Epithelial cell of esophagus (primary cell): ENCODE measurements around the gene REP15.

Source experiments
- DNase-seq: peaks from one replicate; pipeline ENCODE4 v3.0.0; 2010; ENCODE audit warnings: low read depth
- H3K4me3 ChIP-seq: 2 replicates; pipeline ENCODE4 v1.5.1; 2011; ENCODE audit warnings: mild to moderate bottlenecking, low read length, control low read depth
- TF ChIP-seq, protein P1 (sequence below): IDR thresholded peaks from 2 replicates; pipeline ENCODE4 v1.5.1; 2011; ENCODE audit warnings: low read depth, mild to moderate bottlenecking, low read length, control low read depth, inconsistent platforms; ENCODE audit not compliant: insufficient read depth; ENCODE audit errors: missing control alignments

REP15 gene

DNA sequence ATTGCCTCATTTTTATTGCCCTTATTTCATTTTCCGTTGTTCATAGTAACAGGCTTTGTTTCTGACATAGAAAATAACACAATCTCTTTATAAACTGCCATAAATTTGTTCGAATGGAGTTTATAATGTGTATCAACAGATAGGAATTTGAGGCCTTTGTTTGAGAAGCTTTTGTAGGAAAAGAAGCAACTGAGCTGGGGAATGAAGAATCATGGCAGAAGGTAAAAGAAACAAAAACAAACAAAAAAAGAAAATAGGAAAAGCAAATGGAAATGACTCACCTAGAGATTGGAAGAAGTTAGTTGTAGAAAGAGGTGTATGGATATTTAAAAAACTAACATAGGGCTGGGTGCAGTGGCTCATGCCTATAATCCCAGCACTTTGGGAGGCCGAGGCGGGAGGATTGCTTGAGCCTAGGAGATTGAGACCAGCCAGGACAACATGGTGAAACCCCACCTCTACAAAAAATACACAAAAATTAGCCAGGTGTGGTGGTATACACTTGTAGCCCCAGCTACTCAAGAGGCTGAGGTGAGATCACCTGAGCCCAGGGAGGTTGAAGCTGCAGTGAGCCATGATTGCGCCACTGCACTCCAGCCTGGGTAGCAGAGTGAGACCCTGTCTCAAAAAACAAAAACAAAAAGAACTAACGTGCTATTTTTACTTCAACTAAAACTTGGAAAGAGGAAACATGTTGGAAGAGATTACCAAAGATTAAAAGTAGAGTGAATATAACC is 523 bp upstream of the REP15 start:
- TF ChIP-seq, protein P1, sequence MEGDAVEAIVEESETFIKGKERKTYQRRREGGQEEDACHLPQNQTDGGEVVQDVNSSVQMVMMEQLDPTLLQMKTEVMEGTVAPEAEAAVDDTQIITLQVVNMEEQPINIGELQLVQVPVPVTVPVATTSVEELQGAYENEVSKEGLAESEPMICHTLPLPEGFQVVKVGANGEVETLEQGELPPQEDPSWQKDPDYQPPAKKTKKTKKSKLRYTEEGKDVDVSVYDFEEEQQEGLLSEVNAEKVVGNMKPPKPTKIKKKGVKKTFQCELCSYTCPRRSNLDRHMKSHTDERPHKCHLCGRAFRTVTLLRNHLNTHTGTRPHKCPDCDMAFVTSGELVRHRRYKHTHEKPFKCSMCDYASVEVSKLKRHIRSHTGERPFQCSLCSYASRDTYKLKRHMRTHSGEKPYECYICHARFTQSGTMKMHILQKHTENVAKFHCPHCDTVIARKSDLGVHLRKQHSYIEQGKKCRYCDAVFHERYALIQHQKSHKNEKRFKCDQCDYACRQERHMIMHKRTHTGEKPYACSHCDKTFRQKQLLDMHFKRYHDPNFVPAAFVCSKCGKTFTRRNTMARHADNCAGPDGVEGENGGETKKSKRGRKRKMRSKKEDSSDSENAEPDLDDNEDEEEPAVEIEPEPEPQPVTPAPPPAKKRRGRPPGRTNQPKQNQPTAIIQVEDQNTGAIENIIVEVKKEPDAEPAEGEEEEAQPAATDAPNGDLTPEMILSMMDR = no peak
- DNase-seq = no peak
- H3K4me3 ChIP-seq = no peak overlapping the region

DNA sequence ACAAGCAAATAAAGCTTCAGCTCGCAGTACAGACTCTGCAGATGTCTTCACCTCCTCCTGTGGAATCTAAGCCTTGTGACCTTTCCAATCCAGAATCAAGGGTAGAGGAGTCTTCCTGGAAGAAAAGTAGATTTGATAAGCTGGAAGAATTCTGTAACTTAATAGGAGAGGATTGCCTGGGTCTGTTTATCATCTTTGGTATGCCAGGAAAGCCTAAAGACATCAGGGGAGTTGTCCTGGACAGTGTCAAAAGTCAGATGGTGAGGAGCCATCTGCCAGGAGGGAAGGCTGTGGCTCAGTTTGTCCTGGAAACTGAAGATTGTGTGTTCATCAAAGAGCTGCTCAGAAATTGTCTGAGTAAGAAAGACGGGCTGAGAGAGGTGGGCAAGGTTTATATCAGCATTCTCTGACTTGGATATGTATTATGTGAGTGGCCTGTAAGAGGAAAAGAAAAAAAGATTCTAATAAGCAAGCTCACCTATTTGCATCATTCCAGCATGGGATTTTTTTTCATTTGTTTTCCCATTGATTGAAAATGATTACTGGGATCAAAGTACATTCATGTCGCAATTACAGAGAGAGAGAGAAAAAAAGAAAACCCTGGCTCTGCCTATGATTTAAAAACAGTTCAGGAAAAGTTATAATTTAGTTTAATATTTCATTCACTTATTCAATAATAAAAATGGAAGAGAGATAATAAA is 767 bp downstream of the REP15 start:
- TF ChIP-seq, protein P1 = no peak
- H3K4me3 ChIP-seq = no peak overlapping the region
- DNase-seq = no peak

DNA sequence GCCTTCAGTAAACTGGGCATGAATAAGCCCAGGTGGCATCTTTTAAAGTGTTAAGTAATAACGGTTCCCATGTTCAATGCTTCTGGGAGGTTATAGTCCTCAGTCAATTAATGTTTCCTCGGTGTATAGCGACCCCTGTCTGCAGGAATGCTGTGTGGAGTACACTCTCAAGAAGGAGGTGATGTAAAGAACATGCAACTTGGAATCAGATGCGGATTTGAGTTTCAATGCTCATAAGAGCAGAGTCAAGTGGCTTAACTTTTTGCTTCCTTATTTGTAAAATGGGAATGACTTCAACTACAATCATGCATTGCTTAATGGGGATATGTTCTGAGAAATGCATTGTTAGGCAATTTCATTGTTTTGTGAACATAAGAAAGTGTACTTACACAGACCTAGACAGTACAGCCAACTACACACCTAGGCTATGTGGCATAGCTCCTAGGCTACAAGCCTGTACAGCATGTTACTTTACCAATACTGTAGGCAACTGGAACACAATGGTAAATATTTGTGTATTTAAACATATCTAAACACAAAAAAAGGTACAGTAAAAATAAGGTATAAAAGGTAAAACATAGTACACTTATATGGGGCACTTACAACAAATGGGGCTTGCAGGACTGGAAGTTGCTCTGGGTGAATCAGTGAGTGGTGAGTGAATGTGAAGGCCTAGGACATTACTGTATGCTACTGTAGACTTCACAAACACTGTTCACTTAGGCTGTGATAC is 7.6 kb downstream of the REP15 start:
- H3K4me3 ChIP-seq = no peak overlapping the region
- peak; percentile 92 for DNase-seq
- TF ChIP-seq, protein P1 = peak; percentile 95

DNA sequence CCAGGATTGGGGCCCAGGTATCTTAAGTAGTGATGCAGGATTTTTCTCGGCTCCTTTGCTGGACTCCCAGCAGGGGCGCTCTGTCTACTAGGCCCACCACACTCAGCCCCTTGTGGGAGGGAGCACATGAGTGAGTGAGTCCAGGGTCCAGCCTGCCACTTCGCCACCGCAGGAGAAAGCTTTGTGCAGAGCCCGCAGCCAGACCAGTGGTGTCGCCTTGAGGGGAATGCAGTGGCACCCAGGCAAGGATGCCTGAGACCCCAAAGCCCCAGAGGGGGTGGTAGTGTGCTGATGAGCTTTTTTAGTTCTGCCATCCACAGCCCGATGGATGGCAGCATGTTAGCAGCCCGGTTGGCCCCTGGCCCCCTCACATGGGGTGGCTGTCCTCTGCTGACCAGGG is 9.0 kb downstream of the REP15 start:
- TF ChIP-seq, protein P1 = no peak
- DNase-seq = no peak
- H3K4me3 ChIP-seq = no peak overlapping the region

DNA sequence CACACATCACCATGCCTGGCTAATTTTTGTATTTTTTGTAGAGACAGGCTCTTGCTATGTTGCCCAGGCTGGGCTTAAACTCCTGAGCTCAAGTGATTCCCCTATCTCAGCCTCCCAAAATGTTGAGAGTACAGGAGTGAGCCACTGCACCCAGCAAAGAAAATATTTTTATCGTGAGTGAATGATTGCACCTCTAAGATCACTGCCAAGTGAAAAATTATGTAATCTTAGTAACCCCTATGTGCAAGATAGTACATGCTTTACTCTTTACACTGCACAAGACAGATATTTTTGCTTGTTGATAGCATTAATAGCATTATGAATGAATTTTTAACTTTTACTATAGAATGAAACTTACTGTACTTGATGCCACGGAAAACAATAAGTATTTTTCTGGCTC is 11.0 kb downstream of the REP15 start:
- H3K4me3 ChIP-seq = no peak overlapping the region
- peak; percentile 69 for DNase-seq
- TF ChIP-seq, protein P1 = no peak

DNA sequence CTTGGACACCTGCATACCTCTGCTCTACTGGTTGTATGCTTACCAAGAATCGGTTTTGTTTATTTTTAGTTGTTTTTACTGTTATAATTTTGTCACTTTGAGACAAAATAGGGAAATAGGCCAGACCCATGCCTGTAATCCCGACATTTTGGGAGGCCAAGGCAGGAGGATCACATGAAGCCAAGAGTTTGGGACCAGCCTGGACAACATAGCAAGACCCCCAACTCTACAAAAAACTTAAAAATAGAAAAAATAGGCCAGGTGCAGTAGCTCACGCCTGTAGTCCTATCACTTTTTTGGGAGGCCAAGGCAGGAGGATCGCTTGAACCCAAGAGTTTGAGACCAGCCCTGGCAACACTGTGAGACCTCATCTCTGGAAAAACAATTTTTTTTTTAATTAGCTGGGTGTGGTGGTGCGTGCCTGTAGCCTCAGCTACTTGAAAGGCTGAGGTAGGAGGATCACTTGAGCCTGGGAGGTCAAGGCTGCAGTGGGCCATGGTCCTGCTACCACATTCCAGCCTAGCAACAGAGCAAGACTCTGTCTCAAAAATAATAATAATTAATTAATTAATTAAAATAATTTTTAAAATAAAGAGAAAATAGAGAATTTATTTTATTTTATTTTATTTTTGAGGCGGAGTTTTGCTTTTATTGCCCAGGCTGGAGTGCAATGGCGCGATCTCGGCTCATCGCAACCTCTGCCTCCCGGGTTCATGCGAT is 13.1 kb downstream of the REP15 start:
- peak overlapping the region; percentile 100 for H3K4me3 ChIP-seq

More for the DNA sequence above, 13.1 kb downstream of the REP15 start:
- no peak for DNase-seq
- TF ChIP-seq, protein P1 = no peak
